D721Med (cell line): ENCODE measurements around the gene LDB2.

Experiments
- DNase-seq: peaks from one replicate; pipeline ENCODE4 v3.0.0; 2011; ENCODE audit warnings: low spot score; ENCODE audit not compliant: insufficient read length
- FAIRE-seq: peaks from 2 replicates; lab custom pipeline; 2011; peaks lifted over from hg19 to GRCh38; lab: Jason Lieb, UNC
- TF ChIP-seq, protein P1 (sequence below): IDR thresholded peaks from 2 replicates; pipeline ENCODE4 v1.5.1; 2012; ENCODE audit warnings: mild to moderate bottlenecking, control low read depth; ENCODE audit not compliant: insufficient read depth; ENCODE audit errors: missing control alignments

LDB2 gene

GRCh38 chr4:16461362-16461761, 437.1 kb downstream of the LDB2 start:
- FAIRE-seq (no peak), DNase-seq (no peak)
- TF ChIP-seq, protein P1, sequence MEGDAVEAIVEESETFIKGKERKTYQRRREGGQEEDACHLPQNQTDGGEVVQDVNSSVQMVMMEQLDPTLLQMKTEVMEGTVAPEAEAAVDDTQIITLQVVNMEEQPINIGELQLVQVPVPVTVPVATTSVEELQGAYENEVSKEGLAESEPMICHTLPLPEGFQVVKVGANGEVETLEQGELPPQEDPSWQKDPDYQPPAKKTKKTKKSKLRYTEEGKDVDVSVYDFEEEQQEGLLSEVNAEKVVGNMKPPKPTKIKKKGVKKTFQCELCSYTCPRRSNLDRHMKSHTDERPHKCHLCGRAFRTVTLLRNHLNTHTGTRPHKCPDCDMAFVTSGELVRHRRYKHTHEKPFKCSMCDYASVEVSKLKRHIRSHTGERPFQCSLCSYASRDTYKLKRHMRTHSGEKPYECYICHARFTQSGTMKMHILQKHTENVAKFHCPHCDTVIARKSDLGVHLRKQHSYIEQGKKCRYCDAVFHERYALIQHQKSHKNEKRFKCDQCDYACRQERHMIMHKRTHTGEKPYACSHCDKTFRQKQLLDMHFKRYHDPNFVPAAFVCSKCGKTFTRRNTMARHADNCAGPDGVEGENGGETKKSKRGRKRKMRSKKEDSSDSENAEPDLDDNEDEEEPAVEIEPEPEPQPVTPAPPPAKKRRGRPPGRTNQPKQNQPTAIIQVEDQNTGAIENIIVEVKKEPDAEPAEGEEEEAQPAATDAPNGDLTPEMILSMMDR: no peak

GRCh38 chr4:16457944-16458343, 440.5 kb downstream of the LDB2 start:
- FAIRE-seq (no peak), DNase-seq (no peak)
- TF ChIP-seq, protein P1: no peak
